ENCODE data around the gene HDGFL2.

Gene HDGFL2

DNA sequence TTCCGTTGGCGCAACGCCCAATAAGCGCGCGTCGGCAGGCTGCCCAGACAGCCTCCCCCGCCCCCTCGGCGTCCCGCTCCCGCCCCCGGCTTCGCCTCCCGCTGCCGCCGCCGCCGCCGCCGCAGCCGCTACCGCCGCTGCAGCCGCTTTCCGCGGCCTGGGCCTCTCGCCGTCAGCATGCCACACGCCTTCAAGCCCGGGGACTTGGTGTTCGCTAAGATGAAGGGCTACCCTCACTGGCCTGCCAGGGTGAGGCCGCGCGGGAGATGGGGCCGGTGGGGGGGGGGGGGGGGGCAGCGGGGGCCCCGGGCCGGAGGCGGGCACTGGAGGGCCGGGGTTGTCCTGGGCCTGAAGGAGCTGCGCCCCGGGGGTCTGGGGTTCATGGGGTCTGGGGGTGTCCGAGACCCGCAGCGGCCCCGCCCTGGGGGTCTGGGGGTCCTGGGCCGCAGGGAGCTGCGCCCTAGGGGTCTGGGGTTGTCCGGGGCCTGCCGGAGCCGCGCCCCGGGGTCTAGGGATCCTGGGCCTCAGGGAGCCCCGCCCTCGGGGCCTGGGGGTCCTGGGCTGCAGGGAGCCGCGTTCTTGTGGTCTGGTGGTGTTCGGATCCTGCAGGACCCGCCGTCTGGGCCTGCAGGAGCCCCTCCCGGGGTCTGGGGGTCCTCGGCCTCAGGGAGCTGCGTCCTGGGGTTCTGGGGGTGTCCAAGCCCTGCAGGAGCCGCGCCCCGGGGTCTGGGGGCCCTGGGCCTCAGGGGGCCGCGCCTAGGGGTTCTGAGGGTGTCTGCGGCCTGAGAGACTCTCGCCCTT lies at the start of gene HDGFL2:
HDGFL2 (plus strand) TSS at position 124 of the 801 bp plus-strand sequence; CDS start at position 178, 54 bp downstream.
- DNase-seq (ENCODE audit: low spot score) = no peak

DNA sequence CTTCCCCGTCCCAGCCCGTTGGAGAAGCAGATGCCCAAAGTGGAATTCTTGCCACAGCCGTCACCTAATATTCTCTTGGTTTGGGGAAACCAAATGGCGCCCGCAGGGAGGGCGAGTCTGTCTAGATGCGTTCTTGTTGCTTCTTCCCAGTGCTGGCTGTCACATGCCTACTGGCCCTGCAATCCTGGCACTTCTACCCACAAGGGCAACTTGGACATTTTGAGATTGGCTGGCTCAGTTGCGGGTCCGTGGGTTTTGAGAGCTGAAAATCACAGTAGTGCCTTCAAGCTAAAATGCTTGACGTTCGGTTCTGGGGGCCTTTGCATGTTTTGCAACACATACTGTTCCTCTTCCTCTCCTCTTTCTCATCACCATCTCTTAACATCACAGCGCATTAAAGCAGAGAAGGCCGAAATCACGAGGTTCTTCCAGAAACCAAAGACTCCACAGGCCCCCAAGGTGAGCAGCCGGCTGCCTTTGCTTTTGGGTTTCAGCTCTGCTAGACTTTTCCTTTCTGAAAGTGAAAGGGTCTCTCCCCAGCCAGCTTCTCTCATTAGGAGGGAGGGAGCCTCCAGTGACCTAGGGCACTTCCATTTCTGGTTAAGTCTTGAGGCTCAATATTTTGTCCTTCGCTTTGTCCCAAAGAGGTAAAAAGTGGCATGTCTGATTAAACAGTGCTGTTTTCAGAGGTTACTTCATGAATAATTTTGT lies 48.5 kb upstream of the HDGFL2 start:
- no peak for DNase-seq (ENCODE audit: low spot score)

DNA sequence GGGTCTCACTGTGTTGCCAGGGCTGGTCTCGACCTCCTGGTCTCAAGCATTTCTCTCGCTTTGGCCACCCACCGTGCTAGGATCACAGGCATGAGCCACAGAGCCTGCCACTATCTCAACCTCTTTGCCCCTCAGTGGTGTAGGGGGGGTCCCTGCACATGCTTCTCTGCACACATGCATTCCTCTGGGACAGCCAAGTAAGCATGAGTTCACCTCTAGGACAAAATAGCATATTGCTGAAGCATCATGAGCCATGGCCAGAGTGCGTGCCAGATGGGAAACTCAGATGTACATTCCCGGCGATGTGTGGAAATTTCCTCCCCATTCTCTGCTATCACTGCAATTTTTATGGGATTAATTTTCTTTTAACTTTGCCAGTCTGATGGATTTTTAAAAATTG lies 46.6 kb upstream of the HDGFL2 start:
- no peak for DNase-seq (ENCODE audit: low spot score)

DNA sequence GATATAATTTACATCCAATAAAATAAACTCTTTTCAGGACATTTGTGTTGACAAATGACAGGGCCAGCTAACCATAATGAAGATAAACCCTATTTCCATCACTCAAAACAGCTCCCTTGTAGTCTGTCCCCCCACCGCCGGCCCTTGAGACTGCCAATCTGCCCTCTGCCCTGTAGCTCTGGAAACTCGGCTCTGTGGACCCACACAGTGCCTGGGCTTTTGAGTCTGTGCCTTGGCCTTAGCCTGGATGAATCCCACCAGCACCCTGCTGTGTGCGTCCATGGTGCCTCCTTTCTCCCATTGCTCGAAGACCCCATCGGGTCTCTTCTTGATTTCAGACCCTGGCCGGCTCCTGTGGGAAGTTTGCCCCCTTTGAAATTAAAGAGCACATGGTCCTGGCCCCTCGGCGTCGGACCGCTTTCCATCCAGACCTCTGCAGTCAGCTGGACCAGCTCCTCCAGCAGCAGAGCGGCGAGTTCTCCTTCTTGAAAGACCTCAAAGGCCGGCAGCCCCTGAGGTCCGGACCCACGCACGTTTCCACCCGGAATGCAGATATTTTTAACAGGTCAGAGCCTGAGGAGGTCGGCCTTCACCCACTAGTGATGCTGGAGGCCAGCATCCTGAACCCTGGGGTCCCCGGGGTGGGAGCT lies 43.6 kb upstream of the HDGFL2 start:
- DNase-seq (ENCODE audit: low spot score) = no peak

DNA sequence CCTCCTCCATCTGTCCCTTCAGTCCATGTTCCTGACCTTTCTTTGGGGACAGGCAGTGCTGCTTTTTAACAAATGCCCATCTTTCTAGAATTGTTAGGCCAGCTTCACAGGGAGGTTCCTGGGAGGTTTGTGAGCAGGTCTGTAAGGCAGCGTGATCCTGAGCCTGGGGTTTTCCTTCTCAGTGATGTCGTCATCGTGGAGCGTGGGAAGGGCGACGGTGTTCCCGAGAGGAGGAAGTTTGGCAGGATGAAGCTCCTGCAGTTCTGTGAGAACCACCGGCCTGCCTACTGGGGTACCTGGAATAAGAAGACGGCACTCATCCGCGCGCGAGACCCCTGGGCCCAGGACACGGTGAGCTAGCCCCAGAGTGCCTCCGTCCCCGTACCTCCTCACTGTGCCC lies 42.8 kb upstream of the HDGFL2 start:
- no peak for DNase-seq (ENCODE audit: low spot score)

DNA sequence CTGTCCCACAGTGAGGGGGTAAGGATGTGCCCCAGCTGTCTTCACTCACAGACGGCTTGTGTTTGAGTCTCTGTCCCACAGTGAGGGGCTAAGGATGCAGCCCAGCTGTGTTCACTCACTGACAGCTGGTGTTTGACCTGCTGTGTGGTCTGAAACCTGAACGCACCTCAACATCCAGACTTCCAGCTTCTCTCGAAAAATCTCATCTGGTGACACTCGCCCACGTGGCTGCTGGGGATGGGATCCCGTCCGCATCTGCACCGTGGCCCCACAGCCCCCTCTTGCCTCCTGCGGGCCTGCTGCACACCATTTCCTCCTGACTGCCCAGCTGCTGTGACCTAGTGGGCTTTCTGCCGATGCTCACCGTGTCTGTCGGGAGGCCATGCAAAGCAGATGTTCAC lies 42.3 kb upstream of the HDGFL2 start:
- DNase-seq (ENCODE audit: low spot score) = no peak

DNA sequence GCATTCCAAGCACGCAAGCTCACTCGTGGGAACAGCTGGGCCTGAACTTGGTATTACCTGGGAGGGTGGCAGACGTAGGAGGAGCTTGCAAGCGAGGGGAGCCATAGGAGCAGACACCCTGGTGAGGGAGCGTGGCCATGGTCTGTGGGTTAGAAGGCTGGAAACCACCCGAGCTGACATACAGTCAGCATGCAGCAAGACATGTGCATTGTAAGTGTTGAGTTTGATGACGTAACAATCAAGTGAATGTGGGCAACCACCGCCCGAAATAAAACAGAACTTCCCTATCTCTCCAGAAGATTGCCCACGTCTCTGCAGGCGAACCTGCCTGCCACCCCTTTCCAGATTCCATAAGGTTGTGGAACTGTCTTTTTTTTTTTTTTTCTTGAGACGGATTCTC lies 41.3 kb upstream of the HDGFL2 start:
- no peak for DNase-seq (ENCODE audit: low spot score)

DNA sequence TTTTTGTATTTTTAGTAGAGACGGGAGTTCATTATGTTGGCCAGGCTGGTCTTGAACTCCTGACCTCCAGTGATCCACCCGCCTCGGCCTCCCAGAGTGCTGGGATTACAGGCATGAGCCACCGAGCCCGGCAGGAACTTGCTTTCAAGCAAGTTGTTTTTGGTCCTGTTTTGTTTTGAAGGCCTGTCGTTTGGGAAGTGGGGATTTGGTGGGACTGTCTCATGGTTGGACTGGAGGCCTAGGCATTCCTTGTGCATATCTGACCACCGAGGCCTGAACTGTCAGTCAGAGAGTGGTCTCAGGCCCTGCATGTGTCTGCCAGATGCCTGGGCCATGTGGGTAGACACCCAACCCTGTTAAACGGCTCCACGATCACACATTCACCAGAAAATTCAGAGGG lies 40.8 kb upstream of the HDGFL2 start:
- DNase-seq (ENCODE audit: low spot score) = no peak

DNA sequence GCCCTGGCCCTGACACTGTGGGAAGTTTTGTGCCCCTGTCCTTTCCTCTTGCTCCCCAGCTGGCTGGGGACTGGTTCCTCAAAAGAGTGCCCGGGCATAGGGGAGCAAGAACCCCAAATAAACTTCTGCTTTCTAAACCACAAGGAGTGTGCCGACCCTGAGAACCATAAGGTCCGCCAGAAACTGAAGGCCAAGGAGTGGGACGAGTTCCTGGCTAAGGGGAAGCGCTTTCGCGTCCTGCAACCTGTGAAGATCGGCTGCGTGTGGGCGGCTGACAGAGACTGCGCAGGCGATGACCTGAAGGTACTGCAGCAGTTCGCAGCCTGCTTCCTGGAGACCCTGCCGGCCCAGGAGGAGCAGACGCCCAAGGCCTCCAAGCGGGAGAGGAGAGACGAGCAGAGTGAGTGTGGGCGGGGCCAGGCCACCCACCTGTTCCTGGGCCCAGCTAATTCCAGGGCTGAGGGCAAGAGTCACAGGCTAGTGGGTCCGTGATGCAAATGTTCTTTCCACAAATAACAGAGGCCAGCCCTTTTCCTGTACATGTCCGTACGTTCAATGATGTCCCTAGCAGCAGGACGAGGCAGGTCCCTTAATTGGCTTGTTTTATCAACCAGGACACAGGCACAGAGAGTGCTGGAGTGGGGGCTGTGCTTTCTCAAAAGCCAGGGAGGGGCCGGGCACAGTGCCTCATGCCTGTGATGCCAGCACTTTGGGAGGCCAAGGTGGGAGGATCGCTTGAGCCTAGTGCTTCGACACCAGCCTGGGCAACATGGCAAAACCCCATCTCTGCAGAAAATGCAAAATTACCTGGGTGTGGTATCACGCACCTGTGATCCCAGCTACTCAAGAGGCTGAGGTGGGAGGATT lies 40.1 kb upstream of the HDGFL2 start:
- DNase-seq (ENCODE audit: low spot score) = no peak

DNA sequence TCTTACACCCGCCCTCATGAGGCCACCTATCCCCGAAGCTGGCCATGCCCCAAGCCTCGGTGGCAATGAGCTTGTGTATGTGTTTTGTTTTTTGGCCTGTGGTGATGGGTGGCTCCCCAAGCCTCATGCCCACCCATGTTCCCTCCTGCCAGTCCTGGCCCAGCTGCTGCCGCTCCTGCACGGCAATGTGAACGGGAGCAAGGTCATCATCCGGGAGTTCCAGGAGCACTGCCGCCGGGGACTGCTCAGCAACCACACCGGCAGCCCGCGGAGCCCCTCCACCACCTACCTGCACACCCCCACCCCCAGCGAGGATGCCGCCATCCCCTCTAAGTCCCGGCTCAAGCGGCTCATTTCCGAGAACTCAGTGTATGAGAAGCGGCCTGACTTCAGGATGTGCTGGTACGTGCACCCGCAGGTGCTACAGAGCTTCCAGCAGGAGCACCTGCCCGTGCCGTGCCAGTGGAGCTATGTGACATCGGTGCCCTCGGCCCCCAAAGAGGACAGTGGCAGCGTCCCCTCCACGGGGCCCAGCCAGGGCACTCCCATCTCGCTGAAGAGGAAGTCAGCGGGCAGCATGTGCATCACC lies 39.1 kb upstream of the HDGFL2 start:
- no peak for DNase-seq (ENCODE audit: low spot score)

DNA sequence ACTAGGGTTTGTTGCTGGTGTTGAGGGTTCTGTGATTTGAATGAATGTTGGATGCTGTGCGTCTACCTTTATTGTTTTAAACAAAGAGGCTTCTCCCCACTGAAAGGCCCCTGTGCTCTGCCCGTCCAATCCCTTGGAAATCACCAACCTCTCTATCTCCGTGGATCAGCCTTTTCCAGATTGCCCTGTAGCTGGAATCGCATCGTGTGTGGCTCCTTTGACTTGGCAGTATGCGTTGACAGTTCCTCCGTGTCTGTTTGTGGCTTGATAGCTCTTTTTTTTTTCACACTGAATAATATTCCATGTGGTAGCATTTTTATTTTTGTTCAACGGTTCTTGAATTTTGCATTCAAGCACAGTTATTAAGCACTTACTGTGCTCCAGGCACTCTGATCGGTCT lies 37.7 kb upstream of the HDGFL2 start:
- no peak for DNase-seq (ENCODE audit: low spot score)

DNA sequence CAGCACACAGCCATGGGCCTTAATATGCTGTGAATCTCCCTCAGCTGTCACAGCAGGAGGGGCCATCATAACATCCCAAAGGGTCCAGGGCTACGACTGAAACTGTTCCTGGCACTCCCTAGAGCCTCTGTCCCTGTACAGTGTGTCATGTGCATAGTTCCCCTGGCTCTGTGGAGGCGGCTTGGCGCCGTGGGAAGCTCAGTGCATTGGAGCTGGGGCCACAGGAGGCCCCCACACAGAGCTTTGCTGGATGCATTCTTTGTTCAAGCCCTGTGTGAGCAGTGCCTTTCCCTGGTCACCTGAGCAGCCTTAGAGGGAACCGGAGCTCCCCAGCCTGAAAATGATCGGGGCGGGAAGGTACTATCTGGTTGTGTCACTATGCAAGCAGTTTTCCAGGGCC lies 35.9 kb upstream of the HDGFL2 start:
- no peak for DNase-seq (ENCODE audit: low spot score)

DNA sequence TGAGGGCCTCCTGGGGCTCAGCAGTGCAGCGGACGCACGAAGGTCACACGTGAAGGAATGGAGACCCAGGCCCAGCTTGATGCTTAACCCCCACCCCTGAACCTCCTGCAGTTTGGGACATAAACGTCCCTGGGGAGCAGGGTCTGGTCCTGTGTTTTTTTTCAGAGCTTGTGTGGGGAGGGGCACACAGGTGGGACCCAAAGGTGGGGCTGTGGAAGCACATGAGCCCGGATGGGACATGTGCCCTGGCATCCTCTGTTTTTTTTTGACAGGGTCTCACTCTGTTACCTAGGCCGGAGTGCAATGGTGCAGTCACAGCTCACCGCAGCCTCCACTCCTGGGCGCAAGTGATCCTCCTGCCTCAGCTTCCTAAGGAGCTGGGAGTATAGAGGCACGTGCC lies 35.0 kb upstream of the HDGFL2 start:
- no peak for DNase-seq (ENCODE audit: low spot score)

DNA sequence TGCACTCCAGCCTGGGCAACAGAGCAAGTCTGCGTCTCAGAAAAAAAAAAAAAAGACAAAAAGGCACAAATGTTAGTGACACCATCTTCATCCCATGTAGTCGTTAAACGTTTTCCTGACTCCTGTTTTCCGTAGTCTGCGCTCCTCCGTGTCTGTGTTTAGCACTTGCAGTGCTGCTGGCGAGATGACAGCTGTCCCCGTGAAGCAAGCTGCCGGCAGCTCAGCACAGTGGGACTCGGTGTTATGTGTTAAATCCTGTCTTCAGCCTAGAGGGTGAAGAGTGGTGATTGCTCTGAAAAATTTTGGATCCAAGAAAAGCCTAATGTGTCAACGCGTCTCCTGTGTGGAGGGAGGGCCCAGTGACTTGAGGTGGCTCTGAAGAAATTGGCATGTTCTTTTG lies 32.9 kb upstream of the HDGFL2 start:
- DNase-seq (ENCODE audit: low spot score) = no peak

DNA sequence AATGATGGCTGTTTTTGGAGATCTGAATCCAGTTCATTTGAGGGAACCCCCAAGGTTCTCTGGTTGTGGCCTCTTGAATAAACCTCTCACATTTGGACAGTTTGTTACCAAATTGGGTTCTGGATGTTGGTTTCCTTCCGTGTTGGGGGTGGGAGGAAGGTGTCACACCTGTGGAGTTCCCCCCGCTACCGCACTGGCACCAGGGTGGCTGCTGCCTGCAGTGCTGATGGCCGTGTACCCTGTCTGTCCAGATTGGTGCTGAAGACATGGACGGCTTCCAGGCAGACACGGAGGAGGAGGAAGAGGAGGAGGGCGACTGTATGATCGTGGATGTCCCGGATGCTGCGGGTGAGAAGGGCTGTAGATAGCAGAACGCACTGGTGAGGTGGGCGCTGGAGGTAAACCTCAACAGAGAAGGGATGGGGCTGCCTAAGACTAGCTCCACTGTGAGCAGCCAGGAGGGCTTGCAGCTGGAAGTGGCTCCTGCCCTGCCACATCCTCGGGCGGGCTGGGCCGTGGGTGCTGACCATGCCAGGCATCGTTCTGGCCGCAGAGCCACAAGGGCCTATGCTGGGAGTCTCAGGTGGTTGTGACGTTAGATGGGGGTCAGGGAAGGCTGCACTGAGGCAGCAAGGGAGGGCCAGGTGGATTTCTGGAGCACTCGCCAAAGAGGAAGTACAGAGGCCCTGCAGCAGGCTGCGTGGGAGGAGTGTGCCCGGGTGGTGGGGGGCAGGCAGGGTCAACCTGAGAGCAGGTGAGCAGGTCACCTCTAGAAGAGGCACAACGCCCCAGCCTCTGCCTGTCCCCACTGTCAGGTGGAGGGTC lies 29.9 kb upstream of the HDGFL2 start:
- no peak for DNase-seq (ENCODE audit: low spot score)

DNA sequence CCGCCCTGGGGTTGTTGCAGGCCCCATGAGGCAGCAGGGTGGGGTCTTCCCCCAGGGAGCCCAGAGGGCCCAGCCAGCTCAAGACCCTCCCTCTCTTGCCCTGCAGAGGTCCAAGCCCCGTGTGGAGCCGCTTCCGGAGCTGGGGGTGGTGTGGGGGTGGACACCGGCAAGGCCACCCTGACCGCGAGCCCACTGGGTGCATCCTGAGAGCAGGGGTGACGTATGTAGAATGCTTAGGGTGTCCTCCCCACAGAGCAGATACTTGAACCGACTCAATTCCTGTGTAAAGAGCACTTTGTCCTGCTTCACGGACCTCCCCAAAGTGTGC lies 29.3 kb upstream of the HDGFL2 start:
- no peak for DNase-seq (ENCODE audit: low spot score)

DNA sequence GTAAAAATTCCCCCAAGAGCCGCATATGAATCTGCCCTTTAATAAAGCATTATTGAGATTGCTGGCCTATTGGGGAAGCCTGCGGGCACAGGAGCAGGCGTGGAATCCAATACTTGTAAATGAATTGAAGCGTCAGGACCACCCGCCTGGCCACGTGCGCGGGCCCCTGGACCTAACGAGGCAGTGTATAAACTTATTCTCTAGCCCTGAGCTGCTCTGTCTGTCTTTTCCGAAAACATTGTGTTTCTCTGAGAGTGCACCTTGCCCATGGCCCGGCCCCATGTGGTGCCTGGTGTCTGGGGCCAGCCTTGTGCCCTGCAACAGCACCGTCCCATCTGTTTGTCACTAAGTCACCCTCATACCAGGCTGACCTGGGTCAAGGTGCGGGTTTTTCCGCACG lies 28.9 kb upstream of the HDGFL2 start:
- no peak for DNase-seq (ENCODE audit: low spot score)

DNA sequence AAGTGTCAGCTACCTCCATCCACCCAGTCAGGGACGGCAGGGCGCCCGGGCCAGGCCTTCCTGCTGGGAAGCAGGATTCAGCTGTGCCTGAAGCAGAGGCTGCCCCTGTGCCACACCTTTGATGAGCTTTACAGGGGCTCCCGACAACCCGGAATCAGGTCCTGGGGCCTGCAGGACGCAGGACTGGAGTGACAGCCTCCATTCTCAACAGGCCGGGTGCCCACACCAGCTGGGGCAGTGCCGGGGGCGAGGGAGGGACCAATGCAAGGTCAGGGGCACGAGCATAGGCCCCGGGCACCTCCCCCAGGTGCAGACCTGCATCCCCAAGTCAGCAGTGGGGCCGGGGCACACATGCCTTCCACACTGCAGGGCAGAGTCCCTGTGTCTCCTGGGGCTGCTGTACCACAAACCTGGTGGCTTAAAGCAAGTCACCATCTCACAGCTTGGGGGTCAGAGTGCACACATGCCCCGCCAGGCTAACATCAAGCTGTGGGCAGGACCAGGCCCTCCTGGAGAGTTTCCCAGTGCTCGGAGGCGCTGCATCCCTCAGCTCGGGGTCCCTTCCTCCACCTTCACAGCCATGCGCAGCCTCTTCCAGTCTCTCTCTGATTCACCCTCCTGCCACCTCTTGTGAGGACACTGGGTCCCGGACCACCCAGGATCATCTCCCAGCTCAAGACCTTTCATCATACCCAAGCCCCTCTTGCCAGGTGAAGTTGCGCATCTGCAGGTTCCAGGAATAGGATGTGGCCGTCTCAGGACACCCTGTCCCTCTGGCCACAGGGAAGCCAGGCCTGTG lies 27.9 kb upstream of the HDGFL2 start:
- DNase-seq (ENCODE audit: low spot score) = no peak

DNA sequence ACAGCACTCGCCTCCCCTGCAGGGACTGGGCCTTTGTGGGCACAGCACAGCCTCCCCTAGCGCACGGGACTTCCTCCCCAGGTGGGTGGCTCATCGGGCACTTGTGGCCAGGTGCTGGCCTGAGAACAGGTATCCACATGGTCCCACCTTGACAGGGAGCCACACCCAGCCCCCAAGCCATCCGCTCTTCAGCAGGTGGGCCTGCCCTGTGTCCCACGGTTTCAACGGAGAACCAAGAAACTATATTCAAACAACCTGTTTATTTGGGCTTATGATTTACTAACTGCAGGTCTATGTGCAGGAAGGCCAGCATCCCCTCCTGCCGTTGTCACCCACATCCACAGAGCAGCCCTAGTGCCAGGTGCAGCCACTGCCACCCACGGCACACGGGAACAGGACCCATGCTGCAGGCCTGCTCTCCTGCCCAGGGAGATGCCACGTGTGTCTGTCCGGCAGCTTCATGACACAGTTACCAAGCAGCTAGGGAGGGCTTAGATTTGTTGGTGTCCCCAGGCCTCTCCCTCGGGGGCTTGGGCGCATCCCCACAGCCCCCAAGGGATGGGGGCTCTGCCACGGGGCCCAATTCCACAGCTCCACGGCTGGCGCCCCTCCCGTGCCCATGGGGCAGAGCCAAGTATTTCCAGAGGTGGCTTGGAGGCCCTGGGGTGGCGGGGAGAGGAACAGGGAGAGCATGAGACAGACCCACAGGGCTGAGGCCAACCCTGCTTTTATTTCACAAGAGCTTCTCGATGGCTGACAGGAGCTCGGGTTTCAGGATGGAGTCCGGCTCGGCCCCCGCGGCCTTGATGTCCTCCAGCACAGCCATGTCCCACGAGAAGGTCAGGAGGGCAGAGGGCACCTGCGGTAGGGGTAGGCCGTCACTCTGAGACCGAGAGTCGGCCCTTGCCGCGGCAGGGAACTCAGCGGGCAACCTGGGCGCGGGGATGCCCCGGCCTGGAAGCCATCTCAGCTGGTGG lies 27.0 kb upstream of the HDGFL2 start:
- no peak for DNase-seq (ENCODE audit: low spot score)

Data from SW480 (cell line).